Activated CD4-positive, alpha-beta memory T cell treated with anti-CD3 and anti-CD28 coated beads for 36 hours (primary cell): ENCODE data around the gene GOSR1. TPM values are rescaled to one million over a fixed set of nuclear protein-coding genes. Genes with fewer than 3 reads are reported as not detected.
"Not testable (repeated sequence)": the region's sequence is repeated elsewhere in the genome, so short reads cannot be mapped to it uniquely, and the experiment has no call there.

Experiments used
- CTCF ChIA-PET: fragments of 350-600 bp; sonication (Branson Sonifier 250); formaldehyde crosslinking; loops from one replicate; lab custom pipeline; 2021; ENCODE audit warnings: antibody characterized with exemption, inconsistent platforms; lab: Charles Lee
- POLR2A ChIA-PET: fragments of 350-600 bp; sonication (Branson Sonifier 250); formaldehyde crosslinking; loops from one replicate; lab custom pipeline; 2021; ENCODE audit warnings: antibody characterized with exemption; lab: Charles Lee
- DNase-seq: peaks from one replicate; pipeline ENCODE4 v3.0.0-alpha.2; 2020
- H3K27ac Mint-ChIP-seq: one replicate; pipeline ENCODE4 v1.8.0; 2021; ENCODE audit warnings: mixed read lengths
- H3K27me3 Mint-ChIP-seq: one replicate; pipeline ENCODE4 v1.8.0; 2021; ENCODE audit warnings: mixed read lengths
- H3K36me3 Mint-ChIP-seq: one replicate; pipeline ENCODE4 v1.8.0; 2021; ENCODE audit warnings: mixed read lengths
- H3K4me1 Mint-ChIP-seq: one replicate; pipeline ENCODE4 v1.8.0; 2021; ENCODE audit warnings: low read depth, mixed read lengths
- H3K4me3 Mint-ChIP-seq: one replicate; pipeline ENCODE4 v1.8.0; 2021; ENCODE audit warnings: mild to moderate bottlenecking, mixed read lengths
- H3K9me3 Mint-ChIP-seq: one replicate; pipeline ENCODE4 v1.8.0; 2021; ENCODE audit warnings: mixed read lengths
- intact Hi-C: fragments of 100-400 bp; cut with micrococcal nuclease; formaldehyde crosslinking; loops from one replicate; pipeline ENCODE4 v1.15.1; 2023
- total RNA-seq, 2 experiments: library from RNA; stranded (reverse); gene quantifications; one replicate each; pipeline ENCODE4 v1.2.3, GENCODE V29; 2021

The GOSR1 gene
- total RNA-seq, 2 experiments from 2014 or later, result 39.0 to 39.9 TPM

- H3K27me3 Mint-ChIP-seq, H3K4me3 Mint-ChIP-seq, H3K9me3 Mint-ChIP-seq, intact Hi-C loops, H3K27ac Mint-ChIP-seq, POLR2A ChIA-PET, H3K4me1 Mint-ChIP-seq, H3K36me3 Mint-ChIP-seq, CTCF ChIA-PET: not testable (repeated sequence)
- peak; percentile 4 for DNase-seq
Observed at GRCh38 chr17:30575648-30576325, 98.6 kb downstream of the GOSR1 start.

GRCh38 chr17:30576326-30576861 is 99.2 kb downstream of the GOSR1 start:
- CTCF ChIA-PET, result no interaction called here
- no peaks in the 10 kb centered on the region for H3K36me3 Mint-ChIP-seq
- DNase-seq, result peak; percentile 1

More at GRCh38 chr17:30576326-30576861, 99.2 kb downstream of the GOSR1 start:
- Mint-ChIP-seq H3K4me1 (no peaks in the 10 kb centered on the region), H3K27ac (no peak overlapping the region), H3K27me3 (no peaks in the 10 kb centered on the region), H3K4me3 (no peak overlapping the region), H3K9me3 (no peaks in the 10 kb centered on the region)
- POLR2A ChIA-PET, result no interaction called here
- intact Hi-C loops, result no loop called here

Other genes starting within 250 kb of the GOSR1 start
- not detected for gene SLC6A4, start 241.7 kb upstream of the GOSR1 start, total RNA-seq
- gene BLMH, start 185.5 kb upstream of the GOSR1 start, total RNA-seq, result 10 to 100 TPM; 47.0 to 49.6 TPM
- gene TMIGD1, start 143.4 kb upstream of the GOSR1 start, total RNA-seq, result not detected
- 10 to 100 TPM; 34.1 to 34.3 TPM for gene CPD, start 98.5 kb upstream of the GOSR1 start, total RNA-seq